ENCODE measurements around the gene CAMK2D.

DNA sequence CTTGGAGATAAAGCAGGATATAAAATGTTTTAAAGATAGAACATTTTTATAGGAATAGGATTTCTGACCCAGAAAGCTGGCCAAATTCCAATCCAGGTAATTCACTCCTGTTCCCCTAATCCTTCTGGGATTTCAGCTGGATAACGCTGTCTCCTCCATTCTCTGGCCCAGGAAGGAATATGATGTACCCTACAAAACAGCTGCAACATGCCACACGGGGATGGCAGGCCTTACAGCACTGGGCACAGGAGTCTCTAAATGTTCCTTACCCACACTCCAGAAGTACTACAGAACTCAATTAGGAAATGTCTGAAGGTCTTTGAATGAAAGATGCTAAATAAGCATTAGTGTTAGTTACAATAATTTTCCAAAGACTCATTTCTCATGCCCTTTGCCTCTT, 15.8 kb downstream of the CAMK2D start:
- TF ChIP-seq CTCF (conservative IDR thresholded peaks at IDR 0.05; ENCODE audit: low read length) (no peak), EZH2phosphoT487 (IDR thresholded peaks at IDR 0.05; ENCODE audit: borderline replicate concordance, low read depth, low read length) (no peak)

Measured in OCI-LY7 (cell line).